Transverse colon (tissue), 4 donors: ENCODE data around the gene ALK. TPM values are rescaled to one million over a fixed set of nuclear protein-coding genes. Genes with fewer than 3 reads are reported as not detected.

Experiments
- DNase-seq: peaks from one replicate; pipeline ENCODE4 v3.0.0-alpha.2; 2019
- H3K27ac ChIP-seq, 4 donors: fragments of 200-600 bp; sonication (generic); 2 replicates each; pipeline ENCODE4 v1.5.1; 2016 to 2018; ENCODE audit warnings: inconsistent platforms in 4 of 4
- H3K27me3 ChIP-seq: fragments of 200-600 bp; sonication (generic); 2 replicates; pipeline ENCODE4 v1.5.1; 2017; ENCODE audit warnings: inconsistent platforms
- H3K36me3 ChIP-seq, 4 donors: fragments of 200-600 bp; sonication (generic); 2 replicates each; pipeline ENCODE4 v1.5.1; 2017 to 2019; ENCODE audit warnings: inconsistent platforms in 4 of 4
- H3K4me1 ChIP-seq, 4 donors: fragments of 200-600 bp; sonication (generic); 2 replicates each; pipeline ENCODE4 v1.5.1; 2017 to 2020; ENCODE audit warnings: inconsistent platforms in 4 of 4
- H3K4me3 ChIP-seq, 4 donors: fragments of 200-600 bp; sonication (generic); 1 replicate in 1 of 4; 2 replicates in 3 of 4; pipeline versions ENCODE4 v1.5.1 to v1.6.1; 2017 to 2019; ENCODE audit warnings: inconsistent platforms in 4 of 4
- H3K9me3 ChIP-seq, 2 donors: fragments of 200-600 bp; sonication (generic); 2 replicates each; pipeline ENCODE4 v1.5.1; 2017 to 2019; ENCODE audit warnings: inconsistent platforms in 2 of 2
- CTCF ChIP-seq, 5 experiments: fragments of 200-600 bp in 3 of 5; fragments of 450-650 bp in 2 of 5; sonication (generic) in 3 of 5; IDR thresholded peaks; 1 replicate in 2 of 5; 2 replicates in 3 of 5; pipeline ENCODE4 v1.5.1; 2016 to 2017; ENCODE audit warnings: antibody characterized with exemption in 5 of 5, inconsistent platforms in 3 of 5, mild to moderate bottlenecking in 2 of 5, moderate library complexity in 1 of 5
- EP300 ChIP-seq: sonication (generic); formaldehyde crosslinking; IDR thresholded peaks from one replicate; pipeline ENCODE4 v1.6.1; 2017; ENCODE audit warnings: antibody characterized with exemption, low read depth
- POLR2A ChIP-seq: fragments of 450-650 bp; IDR thresholded peaks from one replicate; pipeline ENCODE4 v1.6.1; 2016; ENCODE audit warnings: antibody characterized with exemption, mild to moderate bottlenecking, moderate library complexity
- POLR2AphosphoS5 ChIP-seq, 3 donors: sonication (generic); formaldehyde crosslinking; IDR thresholded peaks; one replicate each; pipeline ENCODE4 v1.6.1; 2016; ENCODE audit warnings: antibody characterized with exemption in 3 of 3
- WGBS, 2 donors: methylation state at CpG; one replicate each; pipeline ENCODE4 v1.1.5; 2018; ENCODE audit warnings: low coverage in 1 of 2; 5-methylcytosine and 5-hydroxymethylcytosine counted together
- in situ Hi-C, 4 donors: fragments of 200-750 bp; cut with MboI; loops; one replicate each; pipeline versions ENCODE4 v1.15.0 to v1.15.1; 2017; ENCODE audit warnings: low sequenced_read_pairs in 3 of 4, low pct_ligation_motif_present in 1 of 4, low pct_unique_long_range_greater_than_20kb in 1 of 4
- intact Hi-C: fragments of 100-400 bp; cut with DNase I; formaldehyde crosslinking; loops from one replicate; pipeline ENCODE4 v1.15.1; 2023; ENCODE audit warnings: low total_unique reads
- total RNA-seq, 4 donors: library from RNA; depleted of rRNA; stranded (reverse); fragments of >200 nt; gene quantifications; one replicate each; pipeline ENCODE4 v1.1.0, GENCODE V29; 2016

The ALK gene
- total RNA-seq, 4 donors from 2014 or later: 0.32 to 0.82 TPM; not detected in 2

GRCh38 chr2:29900971-29901633 is 20.3 kb downstream of the ALK start:
- no peak for DNase-seq
- intact Hi-C loops: no loop called here
- H3K27ac ChIP-seq: no peak overlapping the region
- H3K4me3 ChIP-seq: no peak overlapping the region
- TF ChIP-seq CTCF (IDR thresholded peaks at IDR 0.05) (no peak), POLR2A (no peak)
- H3K36me3 ChIP-seq: no peaks in the 10 kb centered on the region
- peaks cover 4% of the 10 kb centered on the region for H3K27me3 ChIP-seq
- 6 to 34% methylated on average over 3 of the region's 3 CpGs for WGBS, 2 donors
- in situ Hi-C loops: no loop called here
- H3K4me1 ChIP-seq: no peaks in the 10 kb centered on the region
- no peaks in the 10 kb centered on the region for H3K9me3 ChIP-seq

GRCh38 chr2:29898999-29899398 is 22.4 kb downstream of the ALK start:
- WGBS, 2 donors: 28 to 47% methylated on average over 2 to 5 of the region's 5 CpGs
- no peak for TF ChIP-seq POLR2A
- TF ChIP-seq CTCF (IDR thresholded peaks at IDR 0.05): no peak
- TF ChIP-seq EP300: no peak
- TF ChIP-seq POLR2AphosphoS5 (IDR thresholded peaks at IDR 0.05): no peak
- no peak for DNase-seq

GRCh38 chr2:29894822-29895614 is 26.4 kb downstream of the ALK start:
- intact Hi-C loops: no loop called here
- in situ Hi-C loops: no loop called here
- no peak overlapping the region for H3K27ac ChIP-seq
- no peaks in the 10 kb centered on the region for H3K36me3 ChIP-seq
- no peak for TF ChIP-seq EP300
- no peak for TF ChIP-seq POLR2AphosphoS5 (IDR thresholded peaks at IDR 0.05)
- TF ChIP-seq POLR2A: no peak
- H3K4me3 ChIP-seq: no peak overlapping the region
- H3K27me3 ChIP-seq: no peaks in the 10 kb centered on the region
- DNase-seq: no peak
- no peaks in the 10 kb centered on the region for H3K4me1 ChIP-seq
- no peaks in the 10 kb centered on the region for H3K9me3 ChIP-seq
- WGBS, 2 donors: 50 to 66% methylated on average over 2 to 3 of the region's 3 CpGs

More at GRCh38 chr2:29898999-29899398, 22.4 kb downstream of the ALK start:
- no peaks in the 10 kb centered on the region for H3K4me1 ChIP-seq
- no peak overlapping the region for H3K4me3 ChIP-seq
- no peaks in the 10 kb centered on the region for H3K27me3 ChIP-seq
- H3K36me3 ChIP-seq: no peaks in the 10 kb centered on the region
- in situ Hi-C loops: no loop called here
- intact Hi-C loops: no loop called here
- H3K9me3 ChIP-seq: no peaks in the 10 kb centered on the region
- H3K27ac ChIP-seq: no peak overlapping the region

- Histone ChIP-seq H3K9me3 (no peaks in the 10 kb centered on the region), H3K4me3 (no peak overlapping the region), H3K36me3 (no peaks in the 10 kb centered on the region), H3K27ac (no peak overlapping the region), H3K27me3 (no peaks in the 10 kb centered on the region), H3K4me1 (no peaks in the 10 kb centered on the region)
- in situ Hi-C loops (no loop called here), intact Hi-C loops (no loop called here)
- 20 to 55% methylated on average over 1 to 5 of the region's 5 CpGs for WGBS, 2 donors
- no peak for DNase-seq
- TF ChIP-seq POLR2A (no peak), EP300 (no peak), CTCF (IDR thresholded peaks at IDR 0.05) (no peak), POLR2AphosphoS5 (IDR thresholded peaks at IDR 0.05) (no peak)
Measured at GRCh38 chr2:29892585-29893259, 28.7 kb downstream of the ALK start.
